IPS DF 4.7 (cell line): ENCODE measurements around the gene CIAO3.
"Not testable (repeated sequence)": the region's sequence is repeated elsewhere in the genome, so short reads cannot be mapped to it uniquely, and the experiment has no call there.

Source experiments
- DNase-seq: peaks from one replicate; pipeline ENCODE4 v3.0.0-alpha.2; 2013; ENCODE audit warnings: low spot score; ENCODE audit errors: extremely low read depth

The CIAO3 gene

GRCh38 chr16:724188-725040 lies 16.4 kb downstream of the CIAO3 start:
- no peak for DNase-seq

DNA sequence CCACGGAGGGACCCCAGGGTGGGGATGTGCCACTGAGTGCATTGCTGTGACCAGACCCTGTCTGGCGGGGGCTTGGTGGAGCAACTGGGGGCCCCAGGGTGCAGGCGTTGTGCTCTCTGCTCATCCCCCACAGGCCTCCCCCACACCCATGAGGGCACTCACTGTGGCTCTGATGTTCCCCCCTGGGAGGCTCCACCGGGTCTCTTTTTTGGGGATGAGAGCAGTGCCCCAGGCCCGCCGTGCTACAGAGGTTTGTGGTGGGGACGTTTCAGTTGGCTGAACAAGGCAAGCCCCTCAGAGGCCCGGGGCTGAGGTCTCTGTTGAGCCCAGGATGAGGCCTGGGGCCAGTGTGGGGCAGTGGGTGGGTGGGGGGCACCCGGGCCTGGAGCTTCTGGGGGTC lies 17.1 kb downstream of the CIAO3 start:
- DNase-seq: no peak

DNA sequence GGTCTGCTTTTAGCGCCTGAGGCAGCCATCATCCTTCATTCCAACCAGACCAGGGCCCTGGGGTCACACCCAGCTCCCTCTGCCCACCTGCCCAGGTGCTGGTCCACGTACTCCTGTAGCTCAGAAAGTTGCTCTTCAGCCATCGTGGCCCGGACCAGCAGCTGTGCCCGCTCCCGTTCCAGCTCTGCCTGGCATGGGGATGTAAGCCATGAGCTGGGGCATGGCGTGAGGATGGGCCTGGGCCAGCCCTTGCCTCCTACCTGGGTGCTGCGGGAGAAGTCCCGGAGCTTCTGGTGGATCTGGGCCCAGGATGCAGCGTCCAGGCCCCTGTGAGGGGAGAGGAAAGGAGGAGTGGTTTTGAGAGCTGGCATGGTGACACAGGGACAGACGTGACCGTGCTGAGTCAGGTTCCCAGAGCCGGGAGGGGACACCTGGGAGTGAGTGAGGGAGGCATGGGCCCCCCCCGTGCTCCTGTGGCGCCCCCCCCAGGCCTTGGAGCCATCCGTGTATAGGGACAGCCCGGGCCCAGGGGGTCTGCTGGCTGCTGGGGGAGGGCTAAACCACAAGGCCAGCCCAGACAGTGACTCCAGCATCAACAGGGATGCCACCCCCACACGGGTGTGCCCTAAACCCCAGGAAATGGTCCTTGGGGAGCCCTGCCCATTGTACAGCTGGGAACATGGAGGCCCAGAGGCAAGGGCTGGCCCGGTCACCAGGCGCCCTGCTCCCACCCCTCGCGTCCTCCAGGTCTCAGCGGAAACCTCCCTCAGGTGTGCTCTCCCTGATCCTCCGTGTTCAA lies 17.8 kb downstream of the CIAO3 start:
- no peak for DNase-seq

DNA sequence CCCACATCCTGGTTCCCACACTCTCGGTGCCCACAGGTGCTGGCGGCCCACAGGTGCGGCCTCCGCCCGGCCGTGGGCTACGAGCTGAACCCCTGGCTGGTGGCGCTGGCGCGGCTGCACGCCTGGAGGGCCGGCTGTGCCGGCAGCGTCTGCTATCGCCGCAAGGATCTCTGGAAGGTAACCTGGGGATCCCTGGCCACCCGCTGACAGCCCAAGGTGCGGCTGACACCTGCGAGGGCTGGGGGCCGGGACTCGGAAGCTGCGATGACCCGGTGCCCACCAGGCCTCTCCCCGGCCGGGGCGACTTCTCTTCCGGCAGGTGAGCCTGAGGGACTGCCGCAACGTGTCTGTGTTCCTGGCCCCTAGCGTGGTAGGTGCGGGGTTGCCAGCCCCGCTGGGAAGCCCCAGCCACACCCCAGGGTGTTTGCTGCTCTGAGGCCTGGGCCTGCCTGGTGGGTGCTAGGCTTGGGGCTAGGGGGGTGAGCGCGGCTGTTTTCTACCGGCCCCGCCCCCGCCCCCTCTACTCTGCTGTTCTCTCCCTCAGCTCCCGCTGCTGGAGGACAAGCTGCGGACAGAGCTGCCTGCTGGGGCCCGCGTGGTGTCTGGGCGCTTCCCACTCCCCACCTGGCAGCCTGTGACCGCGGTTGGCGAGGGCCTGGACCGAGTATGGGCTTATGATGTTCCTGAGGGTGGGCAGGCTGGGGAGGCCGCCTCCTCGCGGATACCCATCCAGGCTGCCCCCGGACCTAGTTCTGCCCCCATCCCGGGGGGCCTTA lies 18.8 kb downstream of the CIAO3 start:
- DNase-seq: no peak

DNA sequence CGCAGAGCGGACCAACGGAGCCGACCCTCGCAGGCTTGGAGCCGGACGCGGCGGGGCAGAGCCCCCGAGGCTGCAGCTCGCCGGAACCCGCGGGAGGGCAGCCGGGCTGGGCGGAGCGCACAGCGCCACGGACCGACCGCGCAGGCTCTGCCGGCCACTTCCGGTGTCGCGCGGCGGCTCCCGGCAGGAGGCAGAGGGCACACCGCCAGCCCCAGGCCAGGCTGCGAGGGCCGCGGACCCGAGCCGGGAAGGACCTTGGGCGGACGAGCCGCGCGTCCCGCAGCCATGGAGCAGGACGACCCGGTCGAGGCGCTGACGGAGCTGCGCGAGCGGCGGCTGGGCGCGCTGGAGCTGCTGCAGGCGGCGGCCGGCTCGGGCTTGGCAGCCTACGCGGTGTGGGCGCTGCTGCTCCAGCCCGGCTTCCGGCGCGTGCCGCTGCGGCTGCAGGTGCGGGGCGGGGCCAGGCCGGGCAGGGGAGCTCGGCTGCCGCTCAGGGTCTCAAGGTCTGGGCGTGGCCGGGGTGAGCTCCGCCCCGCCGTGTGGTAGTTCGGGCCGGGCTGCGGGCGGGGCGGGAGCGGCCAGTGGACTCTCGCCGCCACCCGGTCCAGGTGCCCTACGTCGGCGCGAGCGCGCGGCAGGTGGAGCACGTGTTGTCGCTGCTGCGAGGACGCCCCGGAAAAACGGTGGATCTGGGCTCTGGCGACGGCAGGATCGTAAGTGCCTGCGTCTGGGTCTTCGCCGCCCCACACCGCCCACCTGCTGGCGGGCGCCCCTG lies 19.6 kb downstream of the CIAO3 start, which contains the start of gene ANTKMT:
ANTKMT (plus strand) TSS at position 157 of the 775 bp plus-strand sequence; CDS start at position 286, 129 bp downstream.
- DNase-seq: no peak

- no peak for DNase-seq
These were observed 20.3 kb downstream of the CIAO3 start for GRCh38 chr16:720447-720989.

DNA sequence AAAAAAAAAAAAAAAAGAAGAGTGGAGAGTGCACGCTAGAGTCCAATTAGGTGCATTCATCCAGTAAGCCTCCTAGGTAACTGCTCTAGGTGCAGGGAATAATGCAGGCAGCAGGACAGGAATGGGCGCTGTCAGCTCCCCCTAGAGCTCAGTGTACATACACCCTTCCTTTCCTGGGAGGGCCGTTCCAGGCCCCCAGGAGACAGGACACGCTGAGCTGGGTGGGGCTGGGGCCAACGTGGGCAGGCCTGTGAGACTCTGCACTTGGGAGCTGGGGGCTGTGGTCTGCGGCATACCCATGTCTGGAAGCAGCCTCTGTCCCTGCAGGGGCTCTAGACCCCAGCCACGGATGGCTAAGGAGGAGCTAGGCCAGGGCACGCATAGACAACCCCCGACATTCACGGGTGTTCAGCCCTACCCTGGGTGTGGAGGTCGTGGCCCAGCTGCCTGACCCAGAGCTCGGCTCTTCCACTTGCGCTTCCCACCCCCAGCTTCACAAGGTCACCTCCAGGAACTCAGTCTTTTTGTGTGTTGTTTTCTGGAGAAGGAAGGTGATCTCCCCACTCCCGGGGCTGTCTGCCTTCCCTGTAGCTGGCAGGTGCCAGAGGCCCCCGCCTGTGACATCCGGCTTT lies 20.9 kb downstream of the CIAO3 start:
- no peak for DNase-seq

DNA sequence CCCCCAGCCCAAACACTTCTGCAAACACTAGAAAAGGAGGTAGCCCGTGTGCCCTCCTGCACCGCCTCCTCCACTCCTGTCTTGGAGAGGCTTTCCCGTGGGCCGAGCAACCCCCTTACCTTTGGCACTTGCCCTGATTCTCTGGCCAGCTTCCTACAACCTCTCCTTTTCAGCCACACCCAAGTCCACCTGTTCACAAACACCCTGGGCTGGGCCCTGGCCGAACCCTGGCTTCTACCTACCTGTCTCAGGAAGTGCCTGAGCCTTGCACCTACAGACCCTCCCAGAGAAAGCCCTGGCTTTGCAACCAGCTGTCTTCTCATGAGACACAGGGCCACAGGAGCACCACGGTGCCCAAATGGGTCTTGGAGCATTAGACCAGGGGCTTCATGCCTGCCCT lies 21.9 kb downstream of the CIAO3 start:
- no peak for DNase-seq

DNA sequence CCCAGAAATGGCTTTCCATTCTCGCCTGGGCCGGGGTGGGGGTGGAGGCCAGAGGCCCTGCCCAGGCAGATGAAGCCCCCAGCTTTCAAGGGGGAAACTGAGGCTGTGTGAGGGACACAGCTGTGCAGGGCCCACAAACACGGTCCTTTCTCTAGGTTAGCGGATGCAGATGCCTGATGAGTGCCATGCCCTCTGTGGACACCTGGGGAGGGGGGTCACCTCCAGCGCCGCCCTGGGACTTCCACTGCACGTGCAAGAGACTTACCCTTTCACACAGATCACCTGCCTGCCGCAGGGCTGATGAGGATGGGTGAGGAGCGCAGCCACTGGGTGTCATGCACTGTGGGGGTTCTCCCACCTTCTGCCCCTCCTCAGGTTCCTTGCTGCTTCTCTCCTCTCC lies 22.4 kb downstream of the CIAO3 start:
- DNase-seq: no peak

- DNase-seq: no peak
These were observed 23.1 kb downstream of the CIAO3 start for GRCh38 chr16:717450-718245.

DNA sequence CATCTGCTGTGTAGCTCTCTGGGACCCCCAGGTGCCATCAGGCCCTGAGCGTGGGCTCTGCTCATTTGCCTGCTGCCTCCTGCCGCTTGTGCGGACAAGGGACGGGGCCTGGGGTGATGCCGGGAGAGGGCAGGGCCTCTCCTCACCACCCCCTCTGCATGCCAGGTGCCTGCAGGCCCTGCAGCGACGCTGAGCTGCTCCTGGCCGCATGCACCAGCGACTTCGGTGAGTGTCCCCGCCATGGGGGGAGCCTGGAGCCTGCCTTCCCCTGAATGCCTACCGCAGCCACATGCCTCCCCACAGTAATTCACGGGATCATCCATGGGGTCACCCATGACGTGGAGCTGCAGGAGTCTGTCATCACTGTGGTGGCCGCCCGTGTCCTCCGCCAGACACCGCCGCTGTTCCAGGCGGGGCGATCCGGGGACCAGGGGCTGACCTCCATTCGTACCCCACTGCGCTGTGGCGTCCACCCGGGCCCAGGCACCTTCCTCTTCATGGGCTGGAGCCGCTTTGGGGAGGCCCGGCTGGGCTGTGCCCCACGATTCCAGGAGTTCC lies 23.9 kb downstream of the CIAO3 start:
- DNase-seq: no peak

DNA sequence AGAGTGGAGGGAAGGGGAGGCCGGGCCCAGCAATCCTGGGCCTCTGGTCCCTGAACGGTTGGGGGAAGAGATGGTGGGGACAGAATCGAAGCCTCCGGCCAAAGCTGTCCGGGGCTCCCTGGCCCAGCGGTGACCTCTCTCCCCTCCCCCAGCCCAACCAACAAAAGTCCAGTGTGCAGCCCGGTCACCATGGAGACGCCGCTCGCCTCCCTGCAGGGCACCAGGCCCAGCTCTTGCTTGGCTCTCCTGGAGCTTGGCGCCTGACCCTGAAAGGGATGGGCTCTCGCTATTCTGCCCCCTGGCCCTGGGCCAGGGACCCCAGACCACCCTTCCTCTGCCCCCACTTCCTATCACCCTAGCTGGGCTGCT lies 24.6 kb downstream of the CIAO3 start:
- no peak for DNase-seq

DNA sequence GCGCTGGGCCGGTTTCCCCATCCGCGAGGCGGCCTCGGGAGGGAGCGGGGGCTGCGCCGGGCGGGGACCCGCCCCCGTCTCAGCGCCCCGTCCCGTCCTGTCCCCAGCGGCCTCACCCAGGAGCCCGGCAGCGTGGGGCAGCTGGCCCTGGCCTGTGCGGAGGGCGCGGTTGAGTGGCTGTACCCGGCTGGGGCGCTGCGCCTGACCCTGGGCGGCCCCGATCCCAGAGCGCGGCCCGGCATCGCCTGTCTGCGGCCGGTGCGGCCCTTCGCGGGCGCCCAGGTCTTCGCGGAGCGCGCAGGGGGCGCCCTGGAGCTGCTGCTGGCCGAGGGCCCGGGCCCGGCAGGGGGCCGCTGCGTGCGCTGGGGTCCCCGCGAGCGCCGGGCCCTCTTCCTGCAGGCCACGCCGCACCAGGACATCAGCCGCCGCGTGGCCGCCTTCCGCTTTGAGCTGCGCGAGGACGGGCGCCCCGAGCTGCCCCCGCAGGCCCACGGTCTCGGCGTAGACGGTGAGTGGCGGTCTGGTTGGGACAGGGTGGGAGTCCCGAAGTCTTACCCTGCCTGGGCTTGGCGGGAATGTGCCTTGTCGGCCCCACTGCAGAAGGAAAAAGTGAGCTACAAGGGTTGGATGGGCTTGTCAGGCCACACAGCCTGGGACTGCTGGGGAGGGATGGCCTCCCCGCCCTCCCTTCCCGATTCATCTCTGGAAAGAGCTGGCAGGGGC lies 25.2 kb downstream of the CIAO3 start:
- DNase-seq: no peak

DNA sequence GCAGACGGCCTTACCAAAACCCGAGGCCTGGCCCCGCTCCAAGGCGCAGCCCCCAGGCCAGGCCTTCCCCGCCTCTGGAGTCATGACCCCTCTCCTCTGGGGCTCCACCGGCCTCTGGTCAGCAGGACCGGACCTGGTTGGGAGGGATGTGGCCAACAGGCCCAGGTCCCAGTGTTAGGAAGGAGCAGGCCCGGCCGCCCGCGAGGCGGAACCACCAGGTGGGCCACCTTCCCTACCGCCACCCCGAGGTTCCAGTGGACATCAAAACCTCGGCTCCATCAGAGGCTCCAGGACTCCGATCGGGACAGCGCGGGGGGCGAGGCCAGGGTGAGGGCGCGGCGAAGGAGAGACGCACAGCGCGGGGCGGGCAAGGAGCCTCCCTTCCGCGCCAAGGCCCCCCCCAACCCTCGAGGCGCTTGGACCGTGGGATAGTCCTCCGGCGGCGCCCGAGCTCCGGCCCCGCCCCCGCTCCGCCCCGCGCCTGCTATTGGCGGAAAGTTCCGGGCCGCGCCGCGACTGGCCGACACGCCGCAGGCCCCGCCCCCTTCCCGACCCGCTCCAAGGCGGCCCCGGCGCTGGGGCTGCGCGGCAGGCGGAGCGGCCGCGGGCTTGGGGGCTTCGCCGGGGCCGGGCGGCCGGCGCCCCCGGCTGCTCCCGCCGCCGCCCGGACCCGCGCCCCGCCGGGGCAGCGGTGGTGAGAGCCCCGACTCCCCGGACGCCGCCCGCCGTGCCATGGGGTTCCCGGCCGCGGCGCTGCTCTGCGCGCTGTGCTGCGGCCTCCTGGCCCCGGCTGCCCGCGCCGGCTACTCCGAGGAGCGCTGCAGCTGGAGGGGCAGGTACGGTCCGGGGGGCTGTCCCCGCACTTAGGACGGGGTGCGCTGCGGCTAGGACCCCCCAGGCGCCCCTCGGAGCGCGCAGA lies 26.0 kb downstream of the CIAO3 start, which contains the start of gene METRN:
METRN (plus strand) TSS at position 561 of the 919 bp plus-strand sequence; CDS start at position 733, 172 bp downstream.
- DNase-seq: no peak

GRCh38 chr16:714079-714478 lies 26.7 kb downstream of the CIAO3 start:
- DNase-seq: no peak

DNA sequence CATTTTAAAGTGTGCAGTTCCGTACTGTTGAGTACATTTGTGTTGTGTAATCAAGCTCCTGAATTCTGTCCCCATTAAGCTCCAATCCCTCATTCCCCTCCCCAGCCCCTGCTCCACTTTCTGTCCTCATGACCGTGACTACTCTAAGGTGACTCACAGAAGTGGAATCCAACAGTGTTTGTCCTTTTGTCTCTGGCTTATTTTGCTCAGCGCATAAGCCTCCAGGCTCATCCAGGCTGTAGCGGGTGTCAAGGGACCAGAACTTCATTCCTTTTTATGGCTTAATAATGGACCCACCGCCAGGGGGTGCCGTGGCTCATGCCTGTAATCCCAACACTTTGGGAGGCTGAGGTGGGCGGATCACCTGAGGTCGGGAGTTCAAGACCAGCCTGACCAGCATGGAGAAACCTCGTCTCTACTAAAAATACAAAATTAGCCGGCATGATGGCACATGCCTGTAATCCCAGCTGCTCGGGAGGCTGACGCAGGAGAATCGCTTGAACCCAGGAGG lies 28.0 kb downstream of the CIAO3 start:
- not testable (repeated sequence) for DNase-seq
